ENCODE measurements around the gene SPDYE18.
"Not testable (repeated sequence)": the region's sequence is repeated elsewhere in the genome, so short reads cannot be mapped to it uniquely, and the experiment has no call there.

The SPDYE18 gene, protein sequence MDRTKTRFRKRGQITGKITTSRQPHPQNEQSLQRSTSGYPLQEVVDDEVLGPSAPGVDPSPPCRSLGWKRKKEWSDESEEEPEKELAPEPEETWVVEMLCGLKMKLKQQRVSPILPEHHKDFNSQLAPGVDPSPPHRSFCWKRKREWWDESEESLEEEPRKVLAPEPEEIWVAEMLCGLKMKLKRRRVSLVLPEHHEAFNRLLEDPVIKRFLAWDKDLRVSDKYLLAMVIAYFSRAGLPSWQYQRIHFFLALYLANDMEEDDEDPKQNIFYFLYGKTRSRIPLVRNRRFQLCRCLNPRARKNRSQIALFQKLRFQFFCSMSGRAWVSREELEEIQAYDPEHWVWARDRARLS

DNA sequence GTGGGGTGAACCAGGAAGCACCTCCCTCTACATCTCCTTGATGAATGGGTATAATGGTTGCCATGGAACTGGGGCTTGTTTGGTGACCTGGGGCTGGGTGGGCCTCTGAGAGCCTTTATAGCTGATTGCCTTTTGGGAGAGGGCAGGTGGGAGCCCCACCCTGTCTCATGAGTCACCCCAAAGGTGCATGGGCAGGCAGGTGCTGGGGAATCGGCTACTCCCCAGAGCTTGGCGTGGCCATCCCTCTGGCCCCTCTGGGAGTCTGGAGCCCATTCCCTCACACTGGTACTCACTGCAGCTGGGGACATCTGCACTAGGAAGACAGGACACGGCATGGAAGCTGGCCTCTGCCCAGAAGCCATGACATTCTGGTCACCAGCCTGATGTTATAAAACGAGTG lies at the start of gene SPDYE18:
Gene SPDYE18, minus strand, starts transcription at position 2 of the 400 bp plus-strand sequence. CDS start 2,046 bp downstream, outside the sequence.
- DNase-seq, result not testable (repeated sequence)

DNA sequence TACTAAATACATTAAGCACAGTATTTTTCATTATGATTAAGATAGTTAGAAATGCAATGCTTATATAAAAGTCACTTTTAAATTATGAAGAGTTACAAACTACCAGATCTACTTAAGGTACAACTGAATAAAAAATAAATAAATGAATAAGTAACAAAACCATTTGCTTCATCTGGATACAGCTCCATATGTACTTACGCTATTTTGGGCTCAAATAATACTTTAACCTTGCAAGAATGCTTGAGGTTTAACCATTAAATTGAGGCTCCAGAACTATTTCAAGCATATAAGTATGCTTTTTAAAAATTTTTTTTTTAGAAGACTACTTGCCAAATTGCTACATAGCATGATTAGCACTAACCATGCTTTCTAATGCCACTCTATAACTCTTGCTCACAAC lies 46.0 kb upstream of the SPDYE18 start:
- not testable (repeated sequence) for DNase-seq

DNA sequence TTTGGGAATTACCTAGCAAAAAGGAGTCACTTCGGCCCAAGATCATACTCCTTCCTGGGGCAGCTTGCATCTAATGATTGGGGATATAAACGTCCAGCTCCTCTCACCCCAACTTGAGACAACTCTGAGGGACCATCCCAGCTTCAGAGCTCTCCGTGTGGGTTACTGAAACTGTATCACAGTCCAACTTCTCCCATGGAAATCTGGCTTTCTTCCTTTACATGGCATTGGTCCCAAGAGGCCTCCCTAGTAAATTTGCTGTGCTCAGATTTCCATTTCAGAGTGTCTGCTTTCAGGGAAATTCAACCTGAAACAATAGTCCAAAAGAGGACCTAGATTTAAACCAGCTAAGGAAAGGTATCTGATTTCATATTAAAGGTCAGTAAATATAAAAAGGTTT lies 45.3 kb upstream of the SPDYE18 start:
- DNase-seq, result not testable (repeated sequence)

DNA sequence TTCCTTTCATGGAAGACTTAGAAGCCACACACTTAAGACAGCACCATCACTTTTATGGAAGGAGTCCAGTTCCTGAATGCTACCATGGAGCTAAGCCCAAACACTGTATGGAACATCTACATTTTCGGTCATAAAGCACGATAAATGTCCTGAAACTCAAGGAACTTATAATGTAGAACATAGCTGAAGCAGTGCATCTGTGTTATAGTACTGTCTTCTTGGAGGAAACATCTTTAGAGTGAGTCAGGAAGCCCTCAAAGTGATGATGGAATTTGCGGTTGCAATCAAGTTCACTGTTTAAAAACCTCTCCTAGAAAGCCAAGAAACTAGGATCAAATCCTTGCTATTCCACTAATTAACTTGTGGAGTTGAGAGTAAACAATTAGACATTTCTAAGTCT lies 43.5 kb upstream of the SPDYE18 start:
- not testable (repeated sequence) for DNase-seq

GRCh38 chr7:77102671-77103070 lies 40.3 kb upstream of the SPDYE18 start:
- DNase-seq, result not testable (repeated sequence)

DNA sequence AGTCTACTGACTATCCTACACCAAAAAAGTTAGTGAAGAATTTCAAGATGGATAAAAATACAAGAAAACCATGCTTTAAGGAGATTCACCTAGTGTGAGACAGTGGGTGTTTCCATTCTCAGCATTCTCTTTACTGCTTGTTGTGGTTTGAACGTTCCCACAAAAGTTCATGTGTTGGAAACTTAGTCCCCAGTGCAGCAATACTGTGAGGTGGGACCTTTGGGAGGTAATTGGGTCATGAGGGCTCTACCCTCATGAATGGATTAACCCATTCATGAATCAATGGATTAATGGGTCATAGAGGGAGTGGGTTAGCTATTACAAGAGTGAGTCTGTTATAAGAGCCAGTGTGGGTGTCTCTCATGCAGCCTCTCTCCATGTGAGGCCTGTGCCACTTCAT lies 38.8 kb upstream of the SPDYE18 start:
- not testable (repeated sequence) for DNase-seq

DNA sequence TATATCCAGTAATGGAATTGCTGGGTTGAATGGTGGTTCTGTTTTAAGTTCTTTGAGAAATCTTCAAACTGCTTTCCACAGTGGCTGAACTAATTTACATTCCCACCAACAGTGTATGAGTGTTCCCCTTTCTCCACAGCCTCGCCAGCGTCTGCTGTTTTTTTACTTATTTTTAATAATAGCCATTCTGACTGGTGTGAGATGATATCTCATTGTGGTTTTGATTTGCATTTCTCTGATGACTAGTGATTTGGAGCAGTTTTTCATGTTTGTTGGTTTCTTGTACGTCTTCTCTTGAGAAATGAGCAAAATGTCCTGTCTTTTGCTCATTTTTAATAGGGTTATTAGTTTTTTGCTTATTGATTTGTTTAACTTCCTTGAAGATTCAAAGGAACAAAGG lies 38.1 kb upstream of the SPDYE18 start:
- not testable (repeated sequence) for DNase-seq

DNA sequence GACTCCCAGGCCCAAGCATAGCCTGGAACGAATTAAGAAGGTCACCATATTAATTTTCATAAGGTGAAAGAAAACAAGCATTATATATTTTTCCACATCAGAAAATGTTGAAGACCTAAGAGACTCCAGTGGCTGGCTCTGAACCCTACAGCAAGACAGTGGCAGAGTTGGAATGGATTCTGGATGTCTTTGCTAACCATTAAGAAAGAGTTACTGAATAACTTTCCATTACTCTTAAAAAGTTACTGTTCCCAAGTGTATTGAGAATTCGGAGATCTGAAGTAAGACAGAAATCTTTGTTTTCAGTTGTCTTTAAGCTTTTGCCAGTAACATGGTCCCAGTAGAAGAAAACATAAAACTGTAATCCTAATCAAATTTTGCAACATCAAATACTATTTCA lies 29.9 kb upstream of the SPDYE18 start:
- DNase-seq, result not testable (repeated sequence)

DNA sequence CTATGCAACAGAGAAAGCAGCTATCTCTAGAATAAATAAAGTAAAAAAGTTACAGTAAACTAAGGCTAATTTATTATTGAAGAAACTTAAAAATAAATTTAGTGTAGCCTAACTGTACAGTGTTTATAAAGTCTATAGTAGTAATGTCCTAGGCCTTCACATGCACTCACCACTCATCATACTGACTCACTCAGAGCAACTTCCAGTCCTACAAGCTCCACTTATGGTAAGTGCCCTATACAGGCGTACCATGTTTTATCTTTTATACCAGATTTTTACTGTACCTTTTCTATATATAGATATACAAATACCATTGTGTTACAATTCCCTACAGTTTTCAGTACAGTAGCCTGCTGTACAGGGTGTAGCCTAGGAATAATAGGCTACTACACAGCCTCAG lies 19.8 kb upstream of the SPDYE18 start:
- DNase-seq, result not testable (repeated sequence)

- not testable (repeated sequence) for DNase-seq
These were observed 17.9 kb upstream of the SPDYE18 start for GRCh38 chr7:77080236-77080635.

GRCh38 chr7:77079624-77080023 lies 17.3 kb upstream of the SPDYE18 start:
- DNase-seq, result not testable (repeated sequence)

DNA sequence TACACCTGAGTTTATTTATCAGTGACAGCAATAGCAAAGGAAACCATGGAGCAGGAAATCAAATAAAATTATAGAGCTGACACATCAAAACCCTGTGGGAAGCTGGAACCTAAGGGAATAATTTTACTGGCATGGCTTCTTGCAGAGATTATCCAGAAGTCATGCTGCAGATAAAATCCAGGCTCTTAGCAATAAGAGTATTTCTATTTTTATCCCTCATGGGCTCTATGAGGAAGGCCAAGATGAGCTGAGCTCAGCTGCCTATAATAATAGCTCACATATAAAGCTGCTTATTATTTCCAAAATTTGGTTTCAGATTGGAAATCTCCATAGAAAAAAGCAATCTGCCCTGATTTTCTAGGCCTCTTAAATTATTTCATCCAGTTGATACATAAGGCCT lies 16.8 kb upstream of the SPDYE18 start:
- DNase-seq, result not testable (repeated sequence)

- DNase-seq, result not testable (repeated sequence)
These were observed 14.7 kb upstream of the SPDYE18 start for GRCh38 chr7:77077060-77077459.

DNA sequence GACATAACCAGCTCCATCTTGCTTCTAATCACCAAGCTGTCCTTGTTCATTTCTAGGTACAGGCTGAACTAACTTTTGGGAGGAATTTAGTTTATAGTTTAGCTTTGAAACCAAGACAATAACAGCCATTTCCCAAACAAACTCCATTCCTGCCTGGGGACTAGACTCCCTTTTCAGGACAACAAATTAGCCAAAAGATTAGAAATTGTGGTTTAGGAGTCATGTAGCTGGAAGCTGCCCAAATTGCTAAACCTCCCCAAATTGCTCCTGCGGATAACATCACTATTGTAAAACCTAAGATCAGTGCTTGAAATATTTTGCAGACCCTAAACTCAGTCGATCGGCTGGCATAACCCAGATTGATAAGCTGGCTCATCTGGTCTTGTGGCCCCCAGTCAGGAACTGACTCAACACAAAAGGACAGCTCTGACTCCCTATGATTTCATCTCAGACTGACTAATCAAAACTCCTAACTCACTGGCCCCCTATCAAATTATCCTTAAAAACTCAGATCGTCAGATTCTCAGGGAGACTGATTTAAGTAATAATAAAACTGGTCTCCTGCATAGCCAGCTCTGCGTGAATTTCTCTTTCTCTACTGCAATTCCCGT lies 12.5 kb upstream of the SPDYE18 start:
- DNase-seq, result not testable (repeated sequence)

DNA sequence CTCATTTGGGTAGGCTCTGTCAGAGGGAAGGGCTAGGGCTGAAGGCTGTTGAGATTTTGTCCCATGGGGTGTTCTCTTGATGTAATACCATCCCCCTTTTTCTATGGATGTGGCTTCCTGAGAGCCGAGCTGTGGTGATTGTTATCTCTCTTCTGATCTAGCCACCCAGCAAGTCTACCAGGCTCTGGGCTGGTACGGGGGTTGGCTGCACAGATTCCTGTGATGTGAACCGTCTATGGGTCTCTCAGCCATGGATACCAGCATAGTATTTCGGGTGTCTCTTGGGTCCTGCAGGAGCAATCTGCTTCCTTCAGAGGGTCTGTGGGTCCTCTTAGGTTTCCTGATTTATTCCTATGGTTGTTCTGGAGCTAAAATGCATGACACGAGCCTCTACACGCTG lies 8.8 kb upstream of the SPDYE18 start:
- not testable (repeated sequence) for DNase-seq

DNA sequence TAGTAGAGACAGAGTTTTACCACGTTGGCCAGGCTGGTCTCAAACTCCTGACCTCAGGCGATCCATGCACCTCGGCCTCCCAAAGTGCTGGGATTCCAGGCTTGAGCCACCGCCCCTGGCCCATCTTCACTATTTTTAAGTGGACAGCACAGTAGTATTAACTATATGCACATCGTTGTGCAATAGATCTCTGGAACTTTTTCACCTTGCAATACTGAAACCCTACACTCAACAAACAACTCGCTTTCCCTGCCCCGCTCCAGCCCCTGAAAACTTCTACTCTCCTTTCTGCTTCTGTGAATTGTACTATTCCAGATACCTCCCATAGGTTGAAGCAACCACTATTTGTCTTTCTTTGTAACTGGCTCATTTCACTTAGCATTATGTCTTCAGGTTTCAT lies 3.5 kb upstream of the SPDYE18 start:
- DNase-seq, result not testable (repeated sequence)

DNA sequence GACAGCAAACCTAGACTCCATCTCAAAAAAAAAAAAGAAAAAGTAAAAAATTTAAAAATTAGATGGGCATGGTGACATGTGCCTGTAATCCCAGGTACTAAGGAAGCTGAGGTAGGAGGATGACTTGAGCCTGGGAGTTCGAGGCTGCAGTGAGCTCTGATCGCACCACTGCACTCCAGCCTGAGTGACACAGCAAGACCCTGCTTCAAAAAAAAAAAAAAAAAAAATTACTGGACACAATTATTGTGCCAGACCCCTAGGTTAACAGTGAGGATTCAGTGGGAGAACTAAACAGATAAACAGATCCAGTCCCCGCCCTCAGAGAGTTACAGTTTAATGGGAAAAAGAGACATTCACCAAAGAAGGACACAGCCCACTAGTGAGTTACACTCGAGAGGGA lies 1.4 kb upstream of the SPDYE18 start:
- not testable (repeated sequence) for DNase-seq

GRCh38 chr7:77032261-77032660 lies 30.1 kb downstream of the SPDYE18 start, which contains the start of gene SPDYE17:
Gene SPDYE17 (minus strand): TSS chr7:77032361. CDS start chr7:77030570, 1,791 bp downstream.
- not testable (repeated sequence) for DNase-seq

- not testable (repeated sequence) for DNase-seq
These were observed 36.0 kb downstream of the SPDYE18 start for GRCh38 chr7:77026349-77026748.

GRCh38 chr7:77010074-77010680 lies 52.2 kb downstream of the SPDYE18 start:
- not testable (repeated sequence) for DNase-seq

GRCh38 chr7:77008000-77008399 lies 54.4 kb downstream of the SPDYE18 start:
- DNase-seq, result not testable (repeated sequence)

DNA sequence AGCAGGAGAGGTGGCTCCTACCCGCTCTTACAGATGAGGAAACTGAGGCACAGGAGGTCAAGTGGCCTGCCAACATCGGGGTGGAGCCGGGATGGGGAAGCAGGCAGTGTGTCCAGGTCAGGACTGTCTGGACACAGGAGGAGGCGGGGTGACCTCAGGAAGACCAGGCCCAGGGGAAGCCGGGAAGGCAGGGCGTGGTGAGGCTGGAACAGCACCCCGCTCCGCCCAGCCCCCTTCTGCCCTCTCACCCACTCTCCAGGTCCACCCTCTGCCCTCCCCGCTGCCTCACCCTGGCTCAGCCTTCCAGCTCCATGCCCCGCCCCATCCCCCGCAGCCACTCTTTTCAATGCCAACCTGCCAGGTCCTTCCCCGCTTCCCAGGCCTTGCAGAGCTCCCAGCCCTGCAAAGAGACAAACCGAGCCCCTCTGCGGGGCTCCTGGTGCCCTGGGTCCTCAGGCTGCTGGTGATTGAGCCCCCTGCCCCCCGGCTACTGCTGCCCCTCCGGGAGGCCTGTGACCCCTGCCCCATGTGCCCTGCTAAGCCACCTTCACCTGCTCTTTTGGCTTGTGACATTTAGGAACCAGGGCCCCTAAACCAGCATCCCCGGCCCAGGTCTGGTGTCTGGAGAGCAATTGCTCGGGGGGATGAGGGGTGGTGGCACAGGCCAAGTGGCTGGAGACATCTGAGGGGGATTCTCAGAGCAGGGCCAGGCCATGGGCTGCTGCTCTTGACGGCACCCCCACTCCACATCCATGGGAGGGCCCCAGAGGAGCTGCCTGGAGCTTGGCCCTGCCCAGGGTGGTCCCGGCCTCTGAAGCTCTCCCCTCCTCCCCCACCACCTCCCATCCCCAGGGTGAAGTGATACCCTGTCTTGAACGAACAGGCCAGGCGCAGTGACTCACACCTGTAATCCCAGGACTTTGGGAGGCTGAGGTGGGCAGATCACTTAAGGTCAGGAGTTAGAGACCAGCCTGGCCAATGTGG lies 55.9 kb downstream of the SPDYE18 start:
- not testable (repeated sequence) for DNase-seq

Measured in activated CD8-positive, alpha-beta memory T cell treated with anti-CD3 and anti-CD28 coated beads, Interleukin-2, amount 50 U/mL, for 48 hours (primary cell).